ENCODE measurements around the gene EYS. TPM values are rescaled to one million over a fixed set of nuclear protein-coding genes. Genes with fewer than 3 reads are reported as not detected.

EYS gene
- total and polyA plus RNA-seq, 2 of the 8 experiments (the other 6 are each of a cell fraction or from before 2014, with no cell fraction given), result 0.05 to 0.13 TPM

- H4K91ac ChIP-seq (replicated peaks; ENCODE audit: insufficient read length, low read length), result no peak overlapping the region
- H3K79me2 ChIP-seq (ENCODE audit: control insufficient read depth in 1 of 2, insufficient read depth in 2 of 2, low read length in 2 of 2), result no peaks in the 10 kb centered on the region
- H2BK15ac ChIP-seq (ENCODE audit: low read length), result no peak overlapping the region
- H3K36me3 ChIP-seq (ENCODE audit: control insufficient read depth in 2 of 4, insufficient read depth in 4 of 4, low read length in 3 of 4), result no peaks in the 10 kb centered on the region
- TF ChIP-seq RBBP5 (IDR thresholded peaks at IDR 0.05; ENCODE audit: borderline replicate concordance, low read depth, low read length), result no peak
- no peak for TF ChIP-seq POLR2A (IDR thresholded peaks at IDR 0.05; ENCODE audit: control extremely low read depth in 1 of 2, low read depth in 2 of 2, low read length in 2 of 2)
- no peak for TF ChIP-seq ASH2L (IDR thresholded peaks at IDR 0.05; ENCODE audit: low read length)
- TF ChIP-seq EZH2 (IDR thresholded peaks at IDR 0.05; ENCODE audit: low read depth, low read length, severe bottlenecking), result no peak
- TF ChIP-seq CTBP2 (IDR thresholded peaks at IDR 0.05; ENCODE audit: borderline replicate concordance, insufficient read depth, insufficient read length, low read length), result no peak
- TF ChIP-seq SP2 (IDR thresholded peaks at IDR 0.05; ENCODE audit: low read length), result no peak
- no peak for TF ChIP-seq GTF2F1 (IDR thresholded peaks at IDR 0.05; ENCODE audit: borderline replicate concordance, low read depth, low read length)
- no peak for TF ChIP-seq SP4 (IDR thresholded peaks at IDR 0.05; ENCODE audit: low read length)
- TF ChIP-seq BRCA1 (IDR thresholded peaks at IDR 0.05; ENCODE audit: low read depth, low read length), result no peak
- H3K56ac ChIP-seq (replicated peaks; ENCODE audit: insufficient read length, low read depth, low read length), result no peak overlapping the region
- H3K27ac ChIP-seq (ENCODE audit: low read depth, low read length), result no peak overlapping the region
- H3K23ac ChIP-seq (ENCODE audit: insufficient read length), result no peak overlapping the region
- FAIRE-seq (no peak), DNase-seq (ENCODE audit: low read depth in 1 of 2, low spot score in 2 of 2) (no peak)
- no peak overlapping the region for H2BK120ac ChIP-seq (replicated peaks; ENCODE audit: low read depth, low read length)
- H3K4me1 ChIP-seq (replicated peaks in 1 of 4; ENCODE audit: control insufficient read depth in 3 of 4, insufficient read depth in 4 of 4, low read length in 3 of 4), result no peaks in the 10 kb centered on the region
- H2BK12ac ChIP-seq (ENCODE audit: low read depth, low read length), result no peak overlapping the region
- no peak overlapping the region for H4K5ac ChIP-seq (ENCODE audit: insufficient read length, low read depth, low read length)
- no peak overlapping the region for H2BK5ac ChIP-seq (ENCODE audit: low read depth, low read length)
- H3K27me3 ChIP-seq (replicated peaks in 1 of 4; ENCODE audit: control insufficient read depth in 3 of 4, extremely low read depth in 1 of 4, insufficient read depth in 3 of 4, low read length in 3 of 4), result no peaks in the 10 kb centered on the region
- no peak overlapping the region for H3K18ac ChIP-seq (ENCODE audit: extremely low read depth, low read length)
- ChIA-PET POLR2A (ENCODE audit: partially characterized antibody) (no interaction called here), CTCF (ENCODE audit: partially characterized antibody) (interaction anchor here (0.6 to 1.2 kb wide), 3 partner anchors 306 to 396 kb away, joined by 3 to 5 read pairs (median 3); no protein-coding TSS in a partner anchor)
- H3K14ac ChIP-seq (ENCODE audit: insufficient read length), result no peak overlapping the region
- no peaks in the 10 kb centered on the region for H3K23me2 ChIP-seq (ENCODE audit: low read depth, low read length)
- no peak overlapping the region for H2AFZ ChIP-seq (ENCODE audit: low read length)
- peaks cover 0 to 6% of the 10 kb centered on the region in 2 experiments; a peak in 1 of 4 replicates for H3K9me3 ChIP-seq (ENCODE audit: insufficient read depth in 2 of 2, low read depth in 1 of 2, low read length in 1 of 2)
- H4K8ac ChIP-seq (ENCODE audit: extremely low read depth, insufficient read depth, low read length), result no peak overlapping the region
- no peaks in the 10 kb centered on the region for H4K20me1 ChIP-seq (replicated peaks in 1 of 2; ENCODE audit: control insufficient read depth in 1 of 2, insufficient read depth in 2 of 2, low read length in 2 of 2)
- no peaks in the 10 kb centered on the region for H3K79me1 ChIP-seq (ENCODE audit: low read depth, low read length)
- H2BK20ac ChIP-seq (ENCODE audit: low read length), result no peak overlapping the region
- H3K4me2 ChIP-seq (ENCODE audit: insufficient read depth in 1 of 2, low read depth in 2 of 2, low read length in 2 of 2), result no peak overlapping the region
- no peak overlapping the region for H3K4me3 ChIP-seq (ENCODE audit: extremely low read depth in 1 of 4, insufficient read depth in 2 of 4, low read depth in 3 of 4, low read length in 4 of 4)
- no peak overlapping the region for H3K4ac ChIP-seq (replicated peaks; ENCODE audit: insufficient read length, low read depth, low read length)
- no peak overlapping the region for H2AK5ac ChIP-seq (ENCODE audit: low read depth, low read length)
- H3K9ac ChIP-seq (replicated peaks in 1 of 4; ENCODE audit: extremely low read depth in 1 of 4, low read depth in 3 of 4, low read length in 3 of 4), result no peak overlapping the region
- 85% methylated on average over 18 of the region's 24 CpGs; no CpG with 5 or more reads in 1 of the 2 experiments for WGBS, 2 experiments (ENCODE audit: extremely low coverage in 1 of 2, insufficient coverage in 1 of 2, insufficient read length in 1 of 2, insufficient replicate concordance in 2 of 2, low coverage in 1 of 2, low lambda C conversion rate in 2 of 2, missing lambda C conversion rate in 1 of 2)
Measured at GRCh38 chr6:64023693-64024092, 1683.3 kb downstream of the EYS start.

Data from H1 (cell line).